SK-N-SH treated with all-trans-retinoic acid at 6 μM for 48 hours (cell line): ENCODE data around the gene FUOM.

Experiments
- ARNTL ChIP-seq: fragments of 450-650 bp; formaldehyde crosslinking; IDR thresholded peaks from 2 replicates; pipeline ENCODE4 v1.5.0; 2020; ENCODE audit warnings: low read depth, mild to moderate bottlenecking, moderate library complexity, borderline replicate concordance
- CSDC2 ChIP-seq: fragments of 250-450 bp; sonication (Bioruptor Pico); IDR thresholded peaks from 2 replicates; pipeline ENCODE4 v1.5.0; 2020; ENCODE audit warnings: mild to moderate bottlenecking, moderate library complexity
- TOX ChIP-seq: fragments of 250-450 bp; sonication (Bioruptor Pico); IDR thresholded peaks from 2 replicates; pipeline ENCODE4 v1.8.0; 2021; ENCODE audit warnings: mild to moderate bottlenecking, moderate library complexity, borderline replicate concordance
- ZNF70 ChIP-seq: fragments of 450-650 bp; formaldehyde crosslinking; IDR thresholded peaks from 2 replicates; pipeline ENCODE4 v1.5.0; 2020; ENCODE audit warnings: mild to moderate bottlenecking, moderate library complexity

DNA sequence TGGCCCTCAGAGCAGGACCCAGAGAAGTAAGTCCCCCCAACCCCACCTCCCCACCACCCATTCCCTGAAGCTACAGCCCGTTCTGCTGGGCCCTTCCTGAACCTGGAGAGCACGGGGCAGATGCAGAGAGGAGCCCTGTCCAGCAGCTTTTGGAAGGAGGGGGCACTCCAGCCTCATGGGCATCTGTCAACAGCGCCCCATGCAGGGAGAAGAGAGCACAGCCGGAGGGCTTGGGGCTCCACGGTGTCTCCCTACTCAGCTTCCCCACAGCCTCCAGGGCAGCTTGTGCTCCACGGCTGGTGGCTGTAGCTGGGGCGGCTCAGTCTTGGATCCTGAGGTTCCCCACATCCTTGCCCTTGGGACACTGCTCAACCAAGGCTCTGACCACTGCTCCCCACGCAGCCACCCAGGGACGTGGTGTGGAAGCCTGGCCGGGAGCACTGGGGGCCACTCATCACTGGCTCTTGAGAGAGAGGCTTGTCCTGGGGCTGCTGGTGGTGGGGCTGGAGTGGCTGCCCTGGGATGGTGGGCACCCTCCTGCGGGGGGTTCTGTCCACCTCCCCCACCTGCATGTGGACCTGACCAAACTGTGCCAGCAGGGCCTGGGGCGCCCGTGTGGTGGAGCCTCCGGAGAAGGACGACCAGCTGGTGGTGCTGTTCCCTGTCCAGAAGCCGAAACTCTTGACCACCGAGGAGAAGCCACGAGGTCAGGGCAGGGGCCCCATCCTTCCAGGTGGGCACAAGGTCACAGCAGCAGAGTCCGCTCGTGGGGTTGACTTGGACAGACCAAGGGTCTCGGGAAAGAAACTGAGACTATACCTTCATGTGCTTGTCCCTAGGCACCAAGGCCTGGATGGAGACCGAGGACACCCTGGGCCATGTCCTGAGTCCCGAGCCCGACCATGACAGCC is 6.2 kb downstream of the FUOM start:
- TF ChIP-seq TOX (no peak), ZNF70 (CRISPR knock-in tag) (no peak), ARNTL (CRISPR knock-in tag) (no peak), CSDC2 (CRISPR knock-in tag) (no peak)
